K562 (cell line): ENCODE results near the gene MEIS1. TPM values are rescaled to one million over a fixed set of nuclear protein-coding genes. Genes with fewer than 3 reads are reported as not detected.

Source experiments
- ATAC-seq: fragments of 200-7000 bp; cut with Tn5 transposase; 3 replicates; pipeline ENCODE4 v1.9.1; 2020; ENCODE audit warnings: moderate library complexity
- BruUV-seq: library from RNA; stranded (reverse); fragments of 400-500 nt; replicated peaks from 2 replicates; lab custom pipeline; 2021; lab: Mats Ljungman, UMichigan
- CTCF ChIA-PET: fragments of 300-600 bp; formaldehyde crosslinking; extraction: SDS; loops from one replicate; lab custom pipeline; 2021; ENCODE audit warnings: low intra/inter-chr PET ratio; lab: Yijun Ruan, JAX
- POLR2A ChIA-PET: fragments of 300-600, 350-650 bp; sonication (Branson Sonifier 250); formaldehyde crosslinking; extraction: SDS; loops from one replicate; lab custom pipeline; 2021; ENCODE audit warnings: antibody characterized with exemption, inconsistent platforms; lab: Yijun Ruan, JAX
- DNase-seq, 4 experiments: peaks; one replicate each; pipeline versions ENCODE4 v3.0.0 to v3.0.0-alpha.2; 2011 to 2018; ENCODE audit warnings: low spot score in 3 of 4, mixed read lengths in 3 of 4; ENCODE audit errors: extremely low read depth in 1 of 4
- FAIRE-seq: peaks from 2 replicates; lab custom pipeline; 2011; peaks lifted over from hg19 to GRCh38; lab: Jason Lieb, UNC
- H2AFZ ChIP-seq: 2 replicates; pipeline ENCODE4 v1.6.0; 2011; ENCODE audit warnings: low read depth, low read length, control low read depth, inconsistent platforms
- H3K27ac ChIP-seq: fragments of 200-600 bp; 3 replicates; pipeline ENCODE4 v1.8.0; 2011; ENCODE audit warnings: low read depth, mild to moderate bottlenecking, control low read depth, inconsistent platforms, low read length, moderate library complexity, mixed read lengths; ENCODE audit errors: extremely low read depth
- H3K27me3 ChIP-seq, 2 experiments: fragments of 300-600 bp in 1 of 2; 2 replicates in 1 of 2; 3 replicates in 1 of 2; pipeline versions ENCODE4 v1.6.0 to v1.8.0; 2011; ENCODE audit warnings: inconsistent platforms in 2 of 2, low read length in 2 of 2, mild to moderate bottlenecking in 1 of 2, mixed read lengths in 1 of 2, moderate library complexity in 1 of 2; ENCODE audit not compliant: control insufficient read depth in 2 of 2, insufficient read depth in 2 of 2
- H3K36me3 ChIP-seq: fragments of 300-600 bp; 3 replicates; pipeline ENCODE4 v1.8.0; 2011; ENCODE audit warnings: mild to moderate bottlenecking, low read length, inconsistent platforms; ENCODE audit not compliant: control insufficient read depth, insufficient read depth
- H3K4me1 ChIP-seq, 2 experiments: fragments of 200-600 bp in 1 of 2; replicated peaks in 1 of 2; 2 replicates in 1 of 2; 3 replicates in 1 of 2; pipeline versions ENCODE4 v1.5.1 to v1.8.0; 2011; ENCODE audit warnings: inconsistent platforms in 2 of 2, low read length in 2 of 2, mild to moderate bottlenecking in 1 of 2, mixed read lengths in 1 of 2, moderate library complexity in 1 of 2; ENCODE audit not compliant: control insufficient read depth in 2 of 2, insufficient read depth in 2 of 2
- H3K4me2 ChIP-seq: 2 replicates; pipeline ENCODE4 v1.6.1; 2011; ENCODE audit warnings: low read length, control low read depth, inconsistent platforms, mixed read lengths; ENCODE audit not compliant: insufficient read depth
- H3K4me3 ChIP-seq: fragments of 200-600 bp; sonication (generic), shearing (Covaris generic); 2 replicates; pipeline ENCODE4 v1.5.1; 2016; ENCODE audit warnings: control low read depth, inconsistent platforms
- H3K79me2 ChIP-seq: fragments of 200-600 bp; 3 replicates; pipeline ENCODE4 v1.8.0; 2011; ENCODE audit warnings: low read length, inconsistent platforms; ENCODE audit not compliant: control insufficient read depth, insufficient read depth
- H3K9ac ChIP-seq, 2 experiments: 2 replicates each; pipeline versions ENCODE4 v1.6.0 to v1.6.1; 2011; ENCODE audit warnings: low read depth in 2 of 2, low read length in 2 of 2, control low read depth in 1 of 2, inconsistent platforms in 1 of 2, mild to moderate bottlenecking in 1 of 2, mixed read lengths in 1 of 2; ENCODE audit not compliant: insufficient read depth in 1 of 2
- H3K9me1 ChIP-seq: one replicate; pipeline ENCODE4 v1.6.0; 2011; ENCODE audit warnings: inconsistent platforms, mild to moderate bottlenecking, low read length, moderate library complexity; ENCODE audit not compliant: control insufficient read depth, insufficient read depth
- H3K9me3 ChIP-seq: replicated peaks from 2 replicates; pipeline ENCODE4 v1.5.1; 2011; ENCODE audit warnings: low read depth, low read length, inconsistent platforms; ENCODE audit not compliant: control insufficient read depth, insufficient read depth
- H4K20me1 ChIP-seq: replicated peaks from 2 replicates; pipeline ENCODE4 v1.6.1; 2011; ENCODE audit warnings: low read length, inconsistent platforms, mixed read lengths; ENCODE audit not compliant: control insufficient read depth, insufficient read depth
- E2F3 ChIP-seq: fragments of 250-450 bp; sonication (Bioruptor Pico); IDR thresholded peaks from 2 replicates; pipeline ENCODE4 v1.4.0; 2020; ENCODE audit warnings: mild to moderate bottlenecking
- EZH2 ChIP-seq: IDR thresholded peaks from 2 replicates; pipeline ENCODE4 v1.6.1; 2012; ENCODE audit warnings: low read depth, mild to moderate bottlenecking, inconsistent platforms, low read length, borderline replicate concordance
- MAZ ChIP-seq, 2 experiments: fragments of 450-650 bp in 1 of 2; sonication (generic) in 1 of 2; formaldehyde crosslinking; IDR thresholded peaks in 1 of 2; conservative IDR thresholded peaks in 1 of 2; 2 replicates each; pipeline versions ENCODE4 v1.4.0 to v1.5.0; 2020; ENCODE audit warnings: mild to moderate bottlenecking in 1 of 2, missing genetic modification reagents in 1 of 2
- RBM22 ChIP-seq: fragments of 200-400 bp; formaldehyde crosslinking; IDR thresholded peaks from 2 replicates; pipeline ENCODE4 v1.6.1; 2018; ENCODE audit warnings: low read length, low read depth; ENCODE audit not compliant: poor library complexity, severe bottlenecking
- ZNF133 ChIP-seq: fragments of 250-450 bp; sonication (Bioruptor Pico); IDR thresholded peaks from 2 replicates; pipeline ENCODE4 v1.4.0; 2020; ENCODE audit warnings: mild to moderate bottlenecking
- ZNF146 ChIP-seq: IDR thresholded peaks from one replicate; pipeline ENCODE4 v1.6.1; 2018; ENCODE audit warnings: missing compliant biosample characterization; ENCODE audit not compliant: unreplicated experiment
- ZNF347 ChIP-seq: fragments of 450-650 bp; formaldehyde crosslinking; IDR thresholded peaks from 2 replicates; pipeline ENCODE4 v1.4.0; 2020; ENCODE audit warnings: low read depth, mild to moderate bottlenecking, moderate library complexity
- ZNF408 ChIP-seq: fragments of 250-450 bp; sonication (Bioruptor Pico); IDR thresholded peaks from 2 replicates; pipeline ENCODE4 v1.4.0; 2020; ENCODE audit warnings: low read depth, mild to moderate bottlenecking, moderate library complexity
- ZNF707 ChIP-seq: fragments of 250-450 bp; sonication (Bioruptor Pico); conservative IDR thresholded peaks from 2 replicates; pipeline ENCODE4 v1.8.0; 2022; ENCODE audit warnings: inconsistent platforms, mild to moderate bottlenecking, moderate library complexity
- WGBS: fragments of 100-300 bp; shearing (Covaris generic); methylation state at CpG from one replicate; pipeline ENCODE4 v1.1.6; 2016; ENCODE audit warnings: low coverage, mixed read lengths; ENCODE audit not compliant: insufficient coverage; ENCODE audit errors: missing lambda C conversion rate; 5-methylcytosine and 5-hydroxymethylcytosine counted together
- in situ Hi-C: fragments of 300-500 bp; cut with MboI; formaldehyde crosslinking; loops from 4 replicates; pipeline ENCODE4 v1.15.0; 2018; ENCODE audit warnings: inconsistent platforms, mixed read lengths
- intact Hi-C: fragments of 100-400 bp; cut with micrococcal nuclease; formaldehyde crosslinking; loops from 2 replicates; pipeline ENCODE4 v1.14.2; 2022
- polyA plus RNA-seq, 8 experiments: library from polyadenylated mRNA; depleted of rRNA in 4 of 8; stranded (reverse) in 5 of 8; unstranded in 3 of 8; fragments of >200 nt; fragmentation: Nextera tagmentation in 2 of 8; fragmentation: Illumina TruSeq in 1 of 8; extraction: Ambion mirVana in 2 of 8; extraction: Trizol in 1 of 8; gene quantifications; 2 replicates each; pipeline versions ENCODE4 v1.2.1 to v1.2.3, GENCODE V29; 2011 to 2014; ENCODE audit warnings: inconsistent platforms in 1 of 8, missing spikeins in 1 of 8
- total RNA-seq, 7 experiments: library from RNA; depleted of rRNA in 6 of 7; stranded (reverse); fragments of >200 nt in 6 of 7; fragmentation: Illumina TruSeq in 2 of 7; extraction: Trizol in 2 of 7; gene quantifications; 2 replicates each; pipeline versions ENCODE4 v1.2.1 to v1.2.3, GENCODE V29; 2011 to 2021; ENCODE audit warnings: low replicate concordance in 1 of 7

Gene MEIS1
- total and polyA plus RNA-seq, 9 of the 15 experiments (the other 6 are each of a cell fraction or from before 2014, with no cell fraction given) = 2.3 to 9.0 (median 5.9) TPM

GRCh38 chr2:66569974-66570373 is 135.0 kb downstream of the MEIS1 start:
- intact Hi-C loops (loop anchor here (10.0 kb wide), 3 partner anchors 655 to 1085 kb away; no protein-coding TSS in a partner anchor), in situ Hi-C loops (no loop called here)
- Histone ChIP-seq H3K4me1 (peaks cover 0 to 10% of the 10 kb centered on the region in 2 experiments; a peak in 3 of 5 replicates), H3K9me1 (no peaks in the 10 kb centered on the region), H3K9me3 (no peaks in the 10 kb centered on the region), H2AFZ (no peak overlapping the region), H4K20me1 (no peaks in the 10 kb centered on the region), H3K27me3 (no peaks in the 10 kb centered on the region), H3K36me3 (no peaks in the 10 kb centered on the region), H3K9ac (no peak overlapping the region), H3K27ac (no peak overlapping the region), H3K4me2 (no peak overlapping the region), H3K4me3 (no peak overlapping the region), H3K79me2 (no peaks in the 10 kb centered on the region)
- ATAC-seq (no peak), FAIRE-seq (no peak), DNase-seq (no peak)
- WGBS = 18% methylated on average over 2 of the region's 2 CpGs
- BruUV-seq = no TSS peak
- ChIA-PET POLR2A (no interaction called here), CTCF (no interaction called here)
- TF ChIP-seq ZNF347 (CRISPR knock-in tag) (no peak), E2F3 (CRISPR knock-in tag) (no peak), ZNF133 (CRISPR knock-in tag) (no peak), ZNF146 (no peak), MAZ (CRISPR knock-in tag; conservative IDR thresholded peaks at IDR 0.05 in 1 of 2, IDR thresholded peaks at IDR 0.05 in 1 of 2) (no peak), ZNF707 (CRISPR knock-in tag) (no peak), ZNF408 (no peak), RBM22 (no peak), EZH2 (no peak)
